Spleen (tissue), 7 donors: ENCODE measurements around the gene SPINK7.

Experiments used
- CTCF ChIP-seq, 11 experiments: fragments of 200-600 bp in 7 of 11; fragments of 450-650 bp in 4 of 11; sonication (generic) in 4 of 11; IDR thresholded peaks in 8 of 11; conservative IDR thresholded peaks in 3 of 11; 1 replicate in 7 of 11; 2 replicates in 4 of 11; pipeline versions ENCODE4 v1.4.0 to v1.8.0; 2016 to 2021; ENCODE audit warnings: antibody characterized with exemption in 11 of 11, inconsistent platforms in 4 of 11, mild to moderate bottlenecking in 1 of 11
- POLR2AphosphoS5 ChIP-seq, 3 donors: sonication (generic); formaldehyde crosslinking; IDR thresholded peaks; one replicate each; pipeline ENCODE4 v1.5.1; 2017; ENCODE audit warnings: antibody characterized with exemption in 3 of 3
- donor health status: DM: no; HTN: no; CAD: no; lungs with moderate emphysema.
- donor health status: DM: no; HTN: no; CAD: no.
- donor health status: DM: no; HTN: no; CAD: no.

- TF ChIP-seq CTCF (IDR thresholded peaks at IDR 0.05 in 8 of 11, conservative IDR thresholded peaks at IDR 0.05 in 3 of 11) (no peak), POLR2AphosphoS5 (IDR thresholded peaks at IDR 0.05) (no peak)
These were observed 40.5 kb downstream of the SPINK7 start for GRCh38 chr5:148352696-148353095.
